H9 (cell line): ENCODE results near the gene MLST8. TPM values are rescaled to one million over a fixed set of nuclear protein-coding genes. Genes with fewer than 3 reads are reported as not detected.

Source experiments
- DNase-seq: peaks from one replicate; pipeline ENCODE4 v3.0.0-alpha.2; 2017
- H2AFZ ChIP-seq: one replicate; pipeline ENCODE4 v1.6.1; 2013; ENCODE audit warnings: mild to moderate bottlenecking, low read length, control low read depth, moderate library complexity
- H2AK5ac ChIP-seq: 2 replicates; pipeline ENCODE4 v1.6.1; 2013; ENCODE audit warnings: low read length, control low read depth, mixed read lengths; ENCODE audit not compliant: insufficient read length
- H2BK120ac ChIP-seq: one replicate; pipeline ENCODE4 v1.6.1; 2013; ENCODE audit warnings: low read depth, mild to moderate bottlenecking, low read length, control low read depth, inconsistent platforms; ENCODE audit not compliant: poor library complexity, severe bottlenecking
- H2BK12ac ChIP-seq: 2 replicates; pipeline ENCODE4 v1.6.1; 2013; ENCODE audit warnings: low read length, control low read depth, mixed read lengths, low read depth; ENCODE audit not compliant: insufficient read length
- H2BK15ac ChIP-seq: 2 replicates; pipeline ENCODE4 v1.6.1; 2013; ENCODE audit warnings: low read depth, low read length, control low read depth
- H2BK20ac ChIP-seq: one replicate; pipeline ENCODE4 v1.6.1; 2013; ENCODE audit warnings: low read depth, mild to moderate bottlenecking, low read length, control low read depth, inconsistent platforms; ENCODE audit not compliant: poor library complexity, severe bottlenecking
- H2BK5ac ChIP-seq: 2 replicates; pipeline ENCODE4 v1.6.1; 2013; ENCODE audit warnings: low read length, control low read depth, mixed read lengths; ENCODE audit not compliant: insufficient read length
- H3K14ac ChIP-seq: 2 replicates; pipeline ENCODE4 v1.6.1; 2013; ENCODE audit warnings: low read length, control low read depth; ENCODE audit not compliant: insufficient read depth
- H3K18ac ChIP-seq: 2 replicates; pipeline ENCODE4 v1.6.1; 2013; ENCODE audit warnings: low read depth, mild to moderate bottlenecking, mixed read lengths, low read length, control low read depth; ENCODE audit not compliant: insufficient read length
- H3K23ac ChIP-seq: 2 replicates; pipeline ENCODE4 v1.6.1; 2013; ENCODE audit warnings: low read length, control low read depth, mixed read lengths, low read depth; ENCODE audit not compliant: insufficient read length
- H3K23me2 ChIP-seq: 2 replicates; pipeline ENCODE4 v1.6.1; 2013; ENCODE audit warnings: low read depth, mild to moderate bottlenecking, mixed read lengths, low read length, control low read depth; ENCODE audit not compliant: insufficient read length, poor library complexity, severe bottlenecking
- H3K27ac ChIP-seq: 2 replicates; pipeline ENCODE4 v1.5.1; 2013; ENCODE audit warnings: low read length, control low read depth, mixed read lengths, low read depth; ENCODE audit not compliant: insufficient read length
- H3K27me3 ChIP-seq: 2 replicates; pipeline ENCODE4 v1.6.1; 2013; ENCODE audit warnings: low read length, control low read depth, inconsistent platforms; ENCODE audit not compliant: insufficient read depth
- H3K4ac ChIP-seq: 2 replicates; pipeline ENCODE4 v1.6.1; 2013; ENCODE audit warnings: low read depth, mild to moderate bottlenecking, control low read depth, inconsistent platforms, low read length, moderate library complexity
- H3K4me1 ChIP-seq: 2 replicates; pipeline ENCODE4 v1.6.1; 2013; ENCODE audit warnings: low read length, control low read depth, inconsistent platforms; ENCODE audit not compliant: insufficient read depth
- H3K4me2 ChIP-seq: 2 replicates; pipeline ENCODE4 v1.6.1; 2013; ENCODE audit warnings: low read length, control low read depth, mixed read lengths; ENCODE audit not compliant: insufficient read length, insufficient read depth
- H3K56ac ChIP-seq: 2 replicates; pipeline ENCODE4 v1.6.1; 2013; ENCODE audit warnings: low read depth, mild to moderate bottlenecking, mixed read lengths, low read length, control low read depth; ENCODE audit not compliant: insufficient read length
- H3K79me1 ChIP-seq: 2 replicates; pipeline ENCODE4 v1.6.1; 2013; ENCODE audit warnings: low read depth, mild to moderate bottlenecking, moderate library complexity, low read length, control low read depth, inconsistent platforms; ENCODE audit not compliant: insufficient read depth, poor library complexity, severe bottlenecking
- H3K79me2 ChIP-seq: 2 replicates; pipeline ENCODE4 v1.6.1; 2013; ENCODE audit warnings: low read length, control low read depth, inconsistent platforms; ENCODE audit not compliant: insufficient read depth
- H3K9ac ChIP-seq: 2 replicates; pipeline ENCODE4 v1.6.1; 2013; ENCODE audit warnings: low read length, control low read depth, mixed read lengths; ENCODE audit not compliant: insufficient read length; ENCODE audit errors: extremely low read depth
- H3K9me3 ChIP-seq: one replicate; pipeline ENCODE4 v1.6.1; 2013; ENCODE audit warnings: low read depth, low read length, inconsistent platforms; ENCODE audit not compliant: control insufficient read depth
- H3T11ph ChIP-seq: one replicate; pipeline ENCODE4 v1.6.1; 2013; ENCODE audit warnings: mild to moderate bottlenecking, low read length, control low read depth, inconsistent platforms
- H4K20me1 ChIP-seq: one replicate; pipeline ENCODE4 v1.6.1; 2013; ENCODE audit not compliant: control insufficient read depth, insufficient read length, insufficient read depth
- H4K5ac ChIP-seq: 2 replicates; pipeline ENCODE4 v1.6.1; 2013; ENCODE audit warnings: low read depth, mild to moderate bottlenecking, mixed read lengths, low read length, control low read depth; ENCODE audit not compliant: insufficient read length
- H4K8ac ChIP-seq: replicated peaks from 2 replicates; pipeline ENCODE4 v1.6.1; 2013; ENCODE audit warnings: low read length, control low read depth, mixed read lengths, low read depth; ENCODE audit not compliant: insufficient read length
- H4K91ac ChIP-seq: 2 replicates; pipeline ENCODE4 v1.6.1; 2013; ENCODE audit warnings: low read depth, mild to moderate bottlenecking, moderate library complexity, mixed read lengths, low read length, control low read depth; ENCODE audit not compliant: insufficient read length
- H3K27ac Mint-ChIP-seq, 3 experiments: 2 replicates in 2 of 3; 3 replicates in 1 of 3; pipeline ENCODE4 v1.8.0; 2020 to 2021; ENCODE audit warnings: mixed read lengths in 3 of 3, mild to moderate bottlenecking in 1 of 3, moderate library complexity in 1 of 3
- H3K27me3 Mint-ChIP-seq: 2 replicates; pipeline ENCODE4 v1.8.0; 2021; ENCODE audit warnings: low read depth, mild to moderate bottlenecking, moderate library complexity, mixed read lengths
- H3K36me3 Mint-ChIP-seq, 3 experiments: 2 replicates in 2 of 3; 3 replicates in 1 of 3; pipeline ENCODE4 v1.8.0; 2020 to 2021; ENCODE audit warnings: low read depth in 3 of 3, mixed read lengths in 3 of 3; ENCODE audit not compliant: insufficient read depth in 1 of 3
- H3K4me1 Mint-ChIP-seq, 2 experiments: 2 replicates each; pipeline ENCODE4 v1.8.0; 2020; ENCODE audit warnings: mixed read lengths in 2 of 2
- H3K4me3 Mint-ChIP-seq, 2 experiments: 2 replicates in 1 of 2; 3 replicates in 1 of 2; pipeline ENCODE4 v1.8.0; 2020 to 2021; ENCODE audit warnings: mild to moderate bottlenecking in 2 of 2, mixed read lengths in 2 of 2, moderate library complexity in 1 of 2
- H3K9me3 Mint-ChIP-seq, 2 experiments: 2 replicates in 1 of 2; 3 replicates in 1 of 2; pipeline ENCODE4 v1.8.0; 2020; ENCODE audit warnings: mild to moderate bottlenecking in 2 of 2, mixed read lengths in 2 of 2, moderate library complexity in 1 of 2
- CTCF ChIP-seq: fragments of 200-600 bp; sonication (generic); conservative IDR thresholded peaks from 3 replicates; pipeline ENCODE4 v1.8.0; 2021; ENCODE audit warnings: antibody characterized with exemption, mild to moderate bottlenecking
- WGBS: extraction: QIAGEN DNeasy Blood & Tissue Kit; methylation state at CpG from one replicate; pipeline ENCODE4 v1.1.7; 2013; ENCODE audit warnings: missing lambda C conversion rate, low lambda C conversion rate, mixed read lengths; ENCODE audit not compliant: insufficient read length; ENCODE audit errors: extremely low coverage; 5-methylcytosine and 5-hydroxymethylcytosine counted together
- total RNA-seq: library from RNA; stranded (reverse); gene quantifications from 2 replicates; pipeline ENCODE4 v1.2.1, GENCODE V29; 2021

MLST8 gene
- total RNA-seq, 1 experiment from 2014 or later: 74.5 TPM

- peak overlapping the region in 2 of 3 experiments; percentile 19 to 61; a peak in 2 of 7 replicates for H3K27ac Mint-ChIP-seq
Observed at GRCh38 chr16:2212362-2213324, 7.4 kb downstream of the MLST8 start.

More at GRCh38 chr16:2212362-2213324, 7.4 kb downstream of the MLST8 start:
- H3K9me3 Mint-ChIP-seq: no peaks in the 10 kb centered on the region
- H2BK12ac ChIP-seq: no peak overlapping the region
- H2AK5ac ChIP-seq: no peak overlapping the region
- H3K23ac ChIP-seq: no peak overlapping the region
- H3K23me2 ChIP-seq: peaks cover 8% of the 10 kb centered on the region
- no peak for DNase-seq
- peaks cover 13 to 18% of the 10 kb centered on the region in 2 experiments for H3K4me1 Mint-ChIP-seq
- H3K4ac ChIP-seq: no peak overlapping the region
- H3K4me3 Mint-ChIP-seq: peak overlapping the region; percentile 77 to 86
- no peaks in the 10 kb centered on the region; the same call in 1 of the 2 replicates for H3K27me3 Mint-ChIP-seq
- H4K8ac ChIP-seq: no peak overlapping the region
- H3K27ac ChIP-seq: no peak overlapping the region
- no peak overlapping the region for H3K18ac ChIP-seq
- no peak overlapping the region for H2BK20ac ChIP-seq
- H3K27me3 ChIP-seq: no peaks in the 10 kb centered on the region
- no CpG with 5 or more reads among the region's 19 CpGs for WGBS
- peaks cover 6% of the 10 kb centered on the region for H3K79me1 ChIP-seq
- H3K56ac ChIP-seq: no peak overlapping the region
- no peaks in the 10 kb centered on the region for H3K9me3 ChIP-seq
- no peak overlapping the region for H4K5ac ChIP-seq
- TF ChIP-seq CTCF: no peak
- no peak overlapping the region for H2BK120ac ChIP-seq
- H4K20me1 ChIP-seq: no peaks in the 10 kb centered on the region
- H3K4me2 ChIP-seq: peak overlapping the region; percentile 75
- H2AFZ ChIP-seq: no peak overlapping the region
- no peak overlapping the region for H2BK15ac ChIP-seq
- peaks cover 11 to 38% (median 33%) of the 10 kb centered on the region in 3 experiments; a peak in 6 of 7 replicates for H3K36me3 Mint-ChIP-seq
- no peak overlapping the region for H3K9ac ChIP-seq
- no peak overlapping the region for H4K91ac ChIP-seq
- H3K4me1 ChIP-seq: no peaks in the 10 kb centered on the region
- H3K79me2 ChIP-seq: peaks cover 6% of the 10 kb centered on the region; the same call in 1 of the 2 replicates
- H3T11ph ChIP-seq: no peak overlapping the region
- no peak overlapping the region for H2BK5ac ChIP-seq
- no peak overlapping the region for H3K14ac ChIP-seq
